Measurements from ENCODE around the gene LANCL3.
A peak's percentile ranks its signal among the peaks of the same experiment; 100 is the strongest.

The LANCL3 gene

GRCh38 chrX:37684973-37685372 lies 113.5 kb downstream of the LANCL3 start:
- H3K4me3 ChIP-seq (ENCODE audit: low read depth, low read length) = no peak overlapping the region

GRCh38 chrX:37685381-37686359 lies 114.2 kb downstream of the LANCL3 start, which contains the start of gene XK:
TSS of gene XK (plus strand) at chrX:37685791. CDS start at chrX:37685962, 171 bp downstream.
- no peak for TF ChIP-seq CTCF (IDR thresholded peaks at IDR 0.05; ENCODE audit: insufficient read depth, low read length, missing control alignments)
- no peak for DNase-seq (ENCODE audit: low read depth, low spot score)
- CTCF ChIA-PET = no interaction called here
- POLR2A ChIA-PET = no interaction called here
- peak within 1 kb of the TSS; percentile 41 for H3K4me3 ChIP-seq (ENCODE audit: low read depth, low read length)

More at GRCh38 chrX:37684973-37685372, 113.5 kb downstream of the LANCL3 start:
- TF ChIP-seq CTCF (IDR thresholded peaks at IDR 0.05; ENCODE audit: insufficient read depth, low read length, missing control alignments) = no peak
- CTCF ChIA-PET = no interaction called here
- POLR2A ChIA-PET = no interaction called here
- DNase-seq (ENCODE audit: low read depth, low spot score) = no peak

DNA sequence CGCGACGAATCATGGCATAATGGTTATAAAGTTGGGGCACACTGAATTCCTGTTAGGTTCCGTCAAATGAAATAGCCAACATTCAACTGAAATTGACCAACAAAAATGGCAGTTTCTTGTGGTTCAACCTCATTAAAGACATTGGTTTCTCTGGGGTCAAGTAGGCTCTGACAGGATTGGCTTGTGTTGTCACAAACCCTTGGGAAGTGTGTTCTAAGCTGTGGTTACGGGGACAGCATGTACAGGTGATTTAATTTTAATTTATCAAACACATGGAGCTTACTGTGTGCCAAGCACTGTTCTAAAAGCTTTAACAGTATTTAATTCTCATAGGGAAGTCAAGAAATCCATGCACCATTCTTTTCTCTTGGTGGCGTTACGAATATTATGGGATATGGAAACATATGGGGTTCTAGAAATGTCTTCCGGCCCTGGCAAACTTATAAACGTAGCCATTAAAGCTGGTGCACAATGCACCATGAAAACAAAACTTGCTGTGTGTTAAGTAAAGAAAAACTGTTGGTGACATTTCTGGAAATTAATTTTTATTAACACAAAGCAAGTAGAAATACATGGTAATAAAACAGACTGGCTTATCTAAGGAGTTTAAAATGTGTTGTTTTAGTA lies 115.0 kb downstream of the LANCL3 start:
- ChIA-PET POLR2A (no interaction called here), CTCF (no interaction called here)
- TF ChIP-seq CTCF (IDR thresholded peaks at IDR 0.05; ENCODE audit: insufficient read depth, low read length, missing control alignments) = no peak
- no peak for DNase-seq (ENCODE audit: low read depth, low spot score)
- no peak overlapping the region for H3K4me3 ChIP-seq (ENCODE audit: low read depth, low read length)

DNA sequence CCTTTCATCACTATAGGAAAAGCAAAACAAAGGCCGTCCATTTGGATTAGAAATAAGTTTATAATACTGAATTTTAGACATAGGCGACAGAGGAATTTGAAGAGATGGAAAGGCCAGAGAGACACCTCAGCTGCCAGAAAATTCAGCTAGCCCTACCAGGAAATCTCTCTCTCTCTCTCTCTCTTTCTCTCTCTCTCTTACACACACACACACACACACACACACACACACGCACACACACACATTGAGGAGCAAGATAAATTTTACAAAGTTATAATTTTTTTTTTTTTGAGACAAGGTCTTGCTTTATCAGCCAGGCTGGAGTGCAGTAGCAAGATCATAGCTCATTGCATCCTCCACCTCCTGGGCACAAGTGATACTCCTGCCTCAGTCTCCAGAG lies 115.5 kb downstream of the LANCL3 start:
- DNase-seq (ENCODE audit: low read depth, low spot score) = no peak
- TF ChIP-seq CTCF (IDR thresholded peaks at IDR 0.05; ENCODE audit: insufficient read depth, low read length, missing control alignments) = no peak
- H3K4me3 ChIP-seq (ENCODE audit: low read depth, low read length) = no peak overlapping the region
- ChIA-PET POLR2A (no interaction called here), CTCF (no interaction called here)

DNA sequence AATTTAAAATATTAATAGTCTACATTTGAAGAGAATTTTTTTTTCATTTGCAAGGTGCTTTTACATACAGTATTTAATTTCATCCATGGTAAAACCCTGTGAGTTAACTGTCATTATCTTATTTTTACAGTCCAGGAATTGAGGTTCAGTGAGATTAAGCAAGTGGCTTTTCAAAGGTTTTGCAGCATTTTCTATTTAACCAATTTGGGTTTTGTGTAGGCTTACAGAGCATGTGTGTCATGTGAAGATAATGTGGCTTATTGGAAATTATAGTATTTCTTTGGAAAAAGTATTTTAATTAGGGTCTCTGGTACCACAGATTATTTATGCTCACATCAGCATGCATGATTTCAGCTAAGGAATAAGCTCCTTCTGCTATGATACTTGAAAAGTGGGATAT lies 118.7 kb downstream of the LANCL3 start:
- ChIA-PET POLR2A (no interaction called here), CTCF (no interaction called here)
- no peak overlapping the region for H3K4me3 ChIP-seq (ENCODE audit: low read depth, low read length)
- no peak for DNase-seq (ENCODE audit: low read depth, low spot score)
- no peak for TF ChIP-seq CTCF (IDR thresholded peaks at IDR 0.05; ENCODE audit: insufficient read depth, low read length, missing control alignments)

DNA sequence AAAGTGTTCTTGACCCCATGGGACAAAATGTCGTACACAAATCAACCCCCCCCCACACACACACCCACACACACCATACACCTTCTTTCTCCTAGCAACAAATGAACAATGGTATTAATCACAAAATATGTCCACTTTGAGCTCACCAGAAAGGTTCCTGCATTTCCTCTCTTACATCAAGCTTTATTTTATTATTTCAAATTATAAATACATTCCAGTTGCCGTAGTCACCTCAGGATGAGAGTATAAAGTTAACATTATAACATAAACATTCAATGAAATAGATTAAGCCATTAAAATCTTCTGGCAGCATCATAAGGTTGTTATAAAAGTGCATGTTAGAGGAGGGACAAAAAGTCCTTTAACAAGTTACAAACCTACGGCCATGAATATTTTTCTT lies 121.5 kb downstream of the LANCL3 start:
- POLR2A ChIA-PET = no interaction called here
- H3K4me3 ChIP-seq (ENCODE audit: low read depth, low read length) = no peak overlapping the region
- DNase-seq (ENCODE audit: low read depth, low spot score) = no peak
- CTCF ChIA-PET = no interaction called here
- TF ChIP-seq CTCF (IDR thresholded peaks at IDR 0.05; ENCODE audit: insufficient read depth, low read length, missing control alignments) = no peak

All from AG04449 (cell line).